HG03354 (cell line): ENCODE measurements around the gene LRBA.

ENCODE experiments used
- ATAC-seq: cut with Tn5 transposase; IDR thresholded peaks from one replicate; pipeline ENCODE4 v1.9.1; 2021; ENCODE audit warnings: mild to moderate bottlenecking; ENCODE audit not compliant: unreplicated experiment, poor library complexity, severe bottlenecking

Gene LRBA

DNA sequence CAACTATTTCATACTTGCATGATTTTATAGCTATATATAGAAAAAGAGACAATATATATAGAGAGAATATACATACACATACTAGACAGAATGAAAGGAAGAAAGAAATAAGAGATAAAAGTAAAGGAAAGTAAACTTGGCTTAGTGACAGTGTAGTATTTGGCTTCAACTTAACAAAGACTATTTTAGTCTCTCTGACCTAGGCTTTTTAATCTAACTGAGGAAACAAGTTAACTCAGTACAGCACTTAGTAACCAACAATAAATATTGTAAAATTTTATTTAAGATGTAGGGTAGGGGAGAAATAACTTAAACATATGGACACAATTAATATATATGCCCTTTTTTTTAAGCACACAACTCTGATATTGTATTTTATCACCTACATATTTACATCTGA lies 682.1 kb downstream of the LRBA start:
- no peak for ATAC-seq

DNA sequence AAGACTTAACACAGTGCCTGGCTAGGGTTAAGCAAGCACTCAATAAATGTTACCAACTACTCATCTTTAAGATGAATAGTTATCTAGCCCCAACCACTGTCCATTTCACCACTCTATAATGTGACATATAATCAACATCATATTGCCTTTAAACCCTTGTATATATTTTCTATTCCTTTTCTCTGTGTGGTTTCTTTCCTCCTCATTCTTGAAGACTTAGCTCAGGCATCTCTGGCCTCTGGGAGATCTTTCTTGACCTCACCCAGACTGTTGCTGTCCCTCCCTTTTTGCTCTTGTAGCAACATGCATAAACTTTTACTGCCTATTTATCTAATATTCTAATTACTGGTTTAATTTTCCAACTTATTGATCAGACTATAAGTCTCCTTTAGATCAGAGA lies 683.0 kb downstream of the LRBA start:
- ATAC-seq: no peak

DNA sequence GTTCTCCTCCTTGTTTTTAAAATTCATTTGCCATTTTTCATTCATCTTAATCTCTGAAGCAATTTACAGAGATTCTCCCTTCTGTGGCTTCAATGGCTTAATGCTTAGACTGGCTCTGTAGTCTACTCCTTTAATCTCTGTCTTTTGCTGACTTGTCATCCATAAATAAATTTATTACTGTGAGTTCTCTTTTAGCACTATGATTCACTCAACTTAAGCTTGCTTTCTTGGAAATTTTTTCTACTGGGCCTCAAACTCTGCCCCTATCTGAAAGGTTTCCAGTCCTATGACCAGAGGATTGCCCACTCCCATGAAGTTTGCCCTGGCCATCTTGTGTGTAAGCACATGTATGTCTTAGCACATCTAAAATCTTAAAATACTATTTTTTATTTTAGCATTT lies 685.7 kb downstream of the LRBA start:
- no peak for ATAC-seq

DNA sequence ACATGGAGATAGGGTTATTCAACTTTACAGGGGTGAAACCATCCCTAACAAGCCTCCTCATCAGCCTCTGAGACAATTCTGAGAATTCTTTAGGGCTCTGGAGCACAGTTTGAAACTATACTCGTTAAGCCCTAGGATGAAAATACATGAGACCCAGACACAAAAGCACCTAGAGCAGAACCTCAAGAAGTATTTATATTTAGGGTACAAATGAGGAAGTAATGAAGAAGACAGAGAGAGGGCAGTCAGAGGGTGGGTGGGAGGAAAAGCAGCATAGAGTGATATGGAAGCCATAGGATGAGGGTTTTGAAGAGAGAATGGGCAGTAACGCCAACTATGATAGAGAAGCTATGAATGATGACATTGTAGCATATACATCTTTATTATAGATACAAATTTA lies 686.6 kb downstream of the LRBA start:
- no peak for ATAC-seq

DNA sequence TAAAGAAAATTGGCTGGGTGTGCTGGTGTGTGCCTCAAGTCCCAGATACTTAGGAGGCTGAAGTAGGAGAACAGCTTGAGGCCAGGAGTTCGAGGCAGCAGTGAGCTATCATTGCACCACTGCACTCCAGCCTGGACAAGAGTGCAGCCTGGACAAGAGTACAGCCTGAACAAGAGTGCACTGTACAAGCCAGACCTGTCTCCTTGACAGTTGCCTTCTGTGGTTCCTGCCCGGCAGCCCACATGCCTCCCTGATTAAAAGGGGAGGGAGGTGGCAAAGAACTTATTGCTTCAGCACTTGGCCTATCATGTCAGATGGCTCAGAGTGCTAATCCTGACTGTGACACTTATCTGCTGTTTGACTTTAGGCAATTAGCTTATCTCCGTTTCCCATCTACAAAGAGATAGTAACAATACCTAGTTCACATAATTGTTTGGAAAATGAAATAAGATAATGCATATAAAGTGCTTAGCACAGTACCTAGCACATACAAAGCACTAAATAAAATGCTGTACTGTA lies 687.8 kb downstream of the LRBA start:
- ATAC-seq: no peak

DNA sequence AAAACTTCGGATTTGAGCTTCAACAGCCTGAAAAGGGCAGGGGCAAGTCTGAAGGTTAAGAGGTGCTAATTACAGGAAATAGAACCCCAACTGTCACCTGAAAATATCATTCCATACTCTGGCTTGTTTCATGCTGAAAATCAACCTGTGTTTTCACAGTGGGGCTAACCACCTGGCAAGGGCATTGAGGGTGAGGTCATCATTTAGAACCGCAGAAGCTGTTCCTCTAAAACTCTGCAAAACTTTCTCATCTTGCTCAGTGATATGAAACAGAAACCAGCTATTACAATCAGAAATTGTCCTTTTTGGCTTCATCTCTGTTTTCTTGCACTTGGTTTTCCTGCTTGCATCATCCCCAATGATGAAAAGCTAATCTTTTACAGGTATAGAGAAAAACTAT lies 689.2 kb downstream of the LRBA start:
- ATAC-seq: no peak

DNA sequence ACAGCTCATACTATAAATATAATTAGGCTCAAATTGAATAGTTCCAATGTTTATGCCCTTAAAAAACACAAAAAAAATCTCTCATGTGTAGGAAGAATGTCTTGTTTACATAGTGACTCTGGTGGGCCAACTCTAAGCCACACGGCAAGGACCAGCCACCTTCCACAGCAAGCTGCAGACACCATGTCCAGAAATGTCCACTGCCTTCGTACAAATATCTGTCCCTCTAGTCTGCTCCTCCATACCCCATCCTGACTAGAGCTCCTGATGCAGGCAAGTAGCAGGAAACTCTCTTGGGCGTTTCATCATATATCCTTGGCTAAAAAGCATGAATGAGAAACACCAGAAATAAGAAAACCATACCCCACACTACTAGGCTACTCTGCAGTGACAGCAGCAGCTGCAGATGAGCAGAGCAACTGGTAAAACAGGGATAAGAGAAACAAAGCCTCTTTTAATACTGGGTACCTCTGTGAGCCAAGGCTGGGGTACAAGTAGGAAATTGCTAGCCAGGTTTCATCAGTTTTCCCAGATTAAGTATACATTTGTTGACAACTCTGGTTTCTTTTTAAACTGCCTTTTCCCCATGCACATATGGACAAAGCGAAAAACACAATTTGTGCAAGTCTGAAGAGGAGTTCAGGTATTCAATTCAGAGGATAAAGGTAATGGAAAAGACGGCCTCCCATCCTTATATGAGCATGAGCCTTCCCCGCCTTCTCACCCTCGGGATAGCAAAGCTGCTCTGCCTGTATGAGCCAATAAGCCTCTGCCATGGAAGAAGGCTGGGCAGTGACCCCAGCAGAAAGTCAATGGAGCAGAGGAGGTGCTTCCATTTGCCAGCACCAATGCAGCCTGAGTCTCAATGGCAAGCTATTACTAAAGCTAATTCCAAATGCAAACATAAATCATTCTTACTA lies 691.4 kb downstream of the LRBA start:
- ATAC-seq: no peak

DNA sequence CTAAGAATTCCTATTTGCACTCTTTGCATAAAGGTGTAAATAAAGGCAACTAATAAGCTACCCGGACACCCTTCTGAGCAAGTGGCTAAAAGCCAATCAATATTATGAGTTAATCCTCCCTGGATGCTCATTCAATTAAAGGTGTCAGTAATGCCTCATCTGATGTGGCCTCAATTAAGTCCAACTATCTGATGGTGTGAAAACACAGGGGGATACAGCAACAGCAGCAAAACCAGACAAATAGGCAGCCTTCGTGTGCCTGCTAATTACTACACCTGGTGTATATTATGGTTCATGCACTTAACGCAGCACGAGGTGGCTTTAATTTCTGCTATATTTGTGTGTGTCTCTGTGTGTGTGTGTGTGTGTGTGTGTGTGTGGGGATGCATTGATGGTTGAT lies 692.4 kb downstream of the LRBA start:
- ATAC-seq: no peak

DNA sequence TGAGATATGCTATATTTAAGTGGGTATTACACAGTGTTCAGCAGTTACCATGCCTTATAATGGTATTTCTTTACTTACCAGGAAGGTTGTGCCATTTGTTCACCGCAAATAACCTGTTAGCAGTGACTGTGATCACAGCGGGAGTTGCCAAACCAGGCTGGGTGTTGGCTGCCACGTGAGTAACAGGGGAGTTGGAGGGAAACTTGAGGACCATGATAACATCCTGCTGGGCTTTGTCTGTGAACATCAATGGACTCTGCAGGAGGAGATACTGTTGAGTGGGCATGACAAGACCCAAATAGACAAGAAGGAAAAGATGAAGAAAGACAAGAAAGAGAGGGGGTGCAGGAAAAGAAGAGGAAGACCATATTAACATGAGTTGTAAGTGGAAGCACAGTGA lies 694.0 kb downstream of the LRBA start:
- no peak for ATAC-seq

DNA sequence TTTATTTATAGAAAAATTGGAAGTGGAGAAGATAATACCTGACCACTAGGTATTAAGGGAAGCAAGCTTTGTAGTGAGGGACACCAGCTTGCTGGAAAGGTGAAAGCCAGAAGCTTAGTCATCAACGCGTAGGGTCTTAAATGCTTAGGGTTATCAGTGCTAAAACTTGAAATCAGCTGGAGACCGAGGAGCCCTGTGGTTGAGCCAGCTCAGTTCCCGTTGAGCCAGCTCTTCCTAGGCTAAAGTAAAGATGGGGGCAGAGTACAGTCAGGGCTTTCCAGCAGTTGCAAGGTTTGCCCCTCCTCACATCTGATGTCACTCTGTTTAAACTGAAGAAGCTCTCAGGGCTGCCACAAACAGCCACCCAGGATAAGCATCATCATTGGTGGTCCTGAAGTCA lies 696.1 kb downstream of the LRBA start:
- no peak for ATAC-seq

DNA sequence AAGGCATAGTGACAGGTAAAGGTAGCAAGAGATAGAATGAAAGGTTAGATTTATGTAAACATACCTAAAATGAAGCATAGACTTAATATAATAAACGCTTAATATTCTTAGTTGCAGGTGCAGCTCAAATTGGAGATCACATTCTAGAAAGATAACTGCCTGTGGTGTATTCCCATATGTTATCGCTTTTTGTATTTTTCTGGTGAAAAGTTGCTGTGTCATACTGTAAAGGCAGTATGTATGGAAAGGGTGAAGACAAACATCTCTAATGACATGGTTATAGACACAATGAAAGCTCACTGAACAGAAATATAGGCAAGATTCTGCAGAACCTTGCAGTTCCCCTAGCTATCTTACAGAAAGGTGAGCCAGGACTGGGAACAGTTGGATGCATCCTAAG lies 696.6 kb downstream of the LRBA start:
- ATAC-seq: no peak

DNA sequence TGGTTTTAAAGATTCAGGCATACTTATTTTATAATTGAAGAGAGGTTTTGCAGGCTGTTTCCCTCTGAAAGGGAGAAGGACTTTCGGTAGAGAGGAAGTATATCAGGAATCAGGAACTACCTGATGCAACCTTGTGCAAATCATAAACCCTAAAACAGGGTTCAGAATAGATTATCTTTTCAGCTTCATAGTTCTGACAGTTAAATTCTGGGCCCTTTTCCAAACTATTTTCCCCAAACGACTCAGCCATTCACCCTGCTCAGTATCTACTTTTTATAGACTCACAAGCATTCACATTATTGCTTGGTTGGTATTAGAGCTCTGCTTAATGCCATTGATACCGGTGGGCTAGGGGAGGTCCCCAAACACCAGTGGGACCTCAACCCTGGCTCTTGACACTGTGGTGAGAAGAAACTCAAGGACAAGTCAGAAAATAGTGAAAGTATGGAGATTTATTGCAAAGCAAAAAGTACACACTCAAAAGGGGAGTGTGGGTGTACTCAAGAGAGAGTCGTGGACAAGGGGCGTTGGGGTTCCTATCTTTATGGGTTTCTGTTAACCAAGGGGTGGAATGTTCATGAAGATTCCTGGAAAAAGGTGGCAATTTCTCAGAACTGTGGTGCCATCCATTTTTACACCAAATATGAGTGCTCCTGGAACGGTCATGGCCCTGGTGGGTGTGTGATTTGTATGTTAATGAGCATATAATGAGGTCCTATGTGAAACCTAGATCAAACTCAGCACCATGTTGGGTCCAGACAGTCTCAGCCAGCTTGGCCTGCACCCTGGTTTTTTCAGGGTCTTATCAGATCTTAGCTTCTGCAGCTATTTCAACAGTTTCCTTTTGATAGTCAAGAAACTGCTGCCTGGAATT lies 698.5 kb downstream of the LRBA start:
- no peak for ATAC-seq

DNA sequence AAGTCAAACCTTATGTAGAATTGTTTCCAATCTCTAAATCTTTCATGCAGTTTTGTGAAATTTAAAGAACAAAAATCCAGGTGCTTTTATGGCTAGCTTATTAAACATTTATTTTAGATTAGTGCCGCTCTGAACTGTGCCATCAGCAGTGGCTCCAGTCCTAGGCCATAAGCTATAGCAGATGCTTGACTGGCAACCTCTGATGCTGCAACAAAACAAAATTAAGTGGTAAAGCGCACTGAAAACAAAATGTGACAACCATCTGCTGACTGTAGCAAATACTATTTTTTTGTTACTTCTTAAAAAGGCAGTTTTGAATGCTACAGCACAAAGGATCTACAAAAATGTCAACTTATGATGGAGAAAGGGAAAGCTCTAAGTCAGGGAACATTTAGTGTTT lies 699.4 kb downstream of the LRBA start:
- ATAC-seq: no peak

DNA sequence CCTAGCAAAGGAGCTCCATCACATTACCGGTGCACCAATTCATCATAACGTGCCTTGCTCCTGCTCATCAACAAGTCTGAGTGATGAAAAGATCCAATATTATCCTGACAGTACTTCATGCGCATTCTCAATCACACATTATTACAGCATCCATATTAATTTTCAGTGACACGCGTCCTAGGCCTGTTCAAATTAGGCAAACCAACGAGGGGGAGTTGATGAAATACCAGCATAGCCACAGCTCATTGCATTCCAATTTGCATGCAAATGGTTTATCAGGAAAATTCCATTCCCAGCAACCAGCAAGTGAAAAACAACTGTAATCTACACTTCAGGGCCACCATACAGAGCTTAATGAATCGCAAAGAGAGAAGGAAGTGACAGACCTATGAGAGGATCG lies 699.9 kb downstream of the LRBA start:
- no peak for ATAC-seq

DNA sequence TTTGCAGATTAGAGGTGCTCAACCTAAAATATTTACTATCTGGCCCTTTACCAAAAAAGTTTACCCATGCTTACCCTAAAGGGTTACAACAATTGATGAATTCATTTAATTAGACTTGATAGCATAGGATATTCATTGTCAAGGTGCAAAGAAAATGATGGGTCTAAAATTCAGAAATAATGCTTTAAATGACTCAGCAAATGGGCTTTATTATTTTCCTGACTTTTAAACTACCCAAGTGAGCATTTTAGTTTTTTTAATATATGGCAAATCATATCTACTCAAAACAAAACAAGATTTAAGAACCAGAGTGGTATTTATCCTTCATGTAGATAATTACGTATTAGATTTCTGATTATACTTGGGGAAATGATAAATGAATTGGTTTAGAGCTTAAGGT lies 701.1 kb downstream of the LRBA start:
- no peak for ATAC-seq

DNA sequence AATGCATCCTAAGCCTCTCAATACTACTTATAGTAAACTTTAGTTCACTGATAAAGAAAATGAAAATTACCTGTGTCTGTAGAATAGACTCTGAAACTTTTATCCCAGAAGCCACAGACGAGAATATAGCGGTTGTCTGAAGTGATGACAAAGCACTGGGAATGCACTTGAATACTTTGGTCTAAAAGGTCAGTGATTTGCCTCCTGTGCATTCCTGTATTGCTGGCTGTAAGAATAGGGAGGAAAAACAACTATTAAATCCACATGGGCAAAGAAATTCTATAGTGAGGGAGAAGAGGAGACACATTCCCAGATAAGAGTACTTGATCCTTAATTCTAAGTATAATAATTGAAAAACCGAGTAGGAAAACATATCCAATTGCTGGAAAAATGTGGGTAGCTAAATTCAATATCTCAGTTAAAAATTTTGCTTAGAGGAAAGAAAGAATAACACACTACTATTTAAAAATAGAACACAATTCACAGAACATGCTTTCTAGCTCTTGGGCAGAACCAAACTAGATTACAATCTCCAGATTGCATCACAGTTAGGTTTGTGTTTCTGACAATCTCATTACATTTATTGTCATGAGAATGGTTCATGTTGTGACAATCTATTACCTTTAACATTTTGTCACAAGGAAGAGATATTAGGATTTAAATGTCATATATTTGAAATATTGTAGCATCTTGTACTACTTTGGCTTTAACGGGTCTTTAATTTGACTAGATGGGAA lies 704.8 kb downstream of the LRBA start:
- ATAC-seq: no peak

DNA sequence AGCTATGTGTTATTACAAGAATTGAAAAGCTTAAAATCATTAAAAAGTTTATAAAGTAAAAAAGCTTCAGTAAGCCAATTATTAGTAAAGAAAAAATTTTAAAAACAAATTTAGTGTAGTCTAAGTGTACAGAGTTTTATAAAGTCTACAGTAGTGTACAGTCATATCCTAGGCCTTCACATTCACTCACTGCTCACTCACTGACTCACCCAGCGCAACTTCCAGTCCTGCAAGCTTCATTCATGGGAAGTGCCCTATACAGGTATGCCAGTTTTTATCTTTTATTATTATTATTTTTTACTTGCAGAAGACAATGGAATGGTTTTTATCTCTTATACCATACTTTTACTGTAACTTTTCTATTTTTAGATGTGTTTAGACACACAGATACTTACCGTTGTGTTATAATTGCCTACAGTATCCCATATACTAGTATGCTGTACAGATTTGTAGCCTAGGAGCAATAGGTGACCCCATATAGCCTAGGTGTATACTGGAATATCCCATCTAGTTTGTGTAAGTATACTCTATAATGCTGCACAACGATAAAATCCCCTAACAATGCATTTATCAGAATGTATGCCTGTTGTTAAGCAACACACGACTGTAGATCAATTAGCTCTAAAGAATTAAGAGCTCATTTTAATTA lies 706.1 kb downstream of the LRBA start:
- no peak for ATAC-seq

DNA sequence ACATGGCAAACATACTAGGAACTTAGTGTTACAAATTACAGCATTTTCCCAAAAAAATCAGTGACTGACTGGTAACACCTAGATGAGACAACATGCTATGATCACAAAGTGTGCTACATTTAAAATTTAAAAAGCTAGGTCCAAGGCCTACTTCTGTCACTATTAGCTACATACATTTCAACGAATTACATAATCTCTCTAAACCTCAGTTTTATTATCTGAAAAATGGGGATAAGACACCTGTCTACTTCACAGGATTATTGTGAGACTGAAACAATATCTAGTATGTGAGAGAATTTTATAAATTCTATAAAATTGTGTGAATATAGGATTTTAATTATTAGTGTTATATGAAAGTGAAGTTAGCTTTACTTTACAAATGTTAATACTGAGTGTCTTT lies 708.4 kb downstream of the LRBA start:
- no peak for ATAC-seq

DNA sequence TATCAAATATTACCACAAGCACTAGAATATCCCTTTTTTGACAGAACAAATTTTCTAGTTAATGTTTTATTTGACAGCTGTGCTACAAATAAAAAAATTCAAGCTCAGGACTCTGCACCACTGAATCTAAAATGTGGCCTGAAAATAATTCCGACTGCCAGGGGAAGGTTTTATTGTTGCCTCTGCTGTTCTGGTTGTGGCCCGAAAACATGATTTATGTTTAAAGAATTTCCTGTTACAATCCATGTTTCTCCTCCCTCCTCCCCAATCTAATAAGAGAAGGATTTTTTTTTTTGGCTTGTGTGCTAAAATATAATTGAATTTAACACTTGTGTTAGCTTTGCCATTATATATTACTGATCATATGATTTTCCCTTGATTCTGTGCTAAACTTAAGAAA lies 709.1 kb downstream of the LRBA start:
- ATAC-seq: no peak

DNA sequence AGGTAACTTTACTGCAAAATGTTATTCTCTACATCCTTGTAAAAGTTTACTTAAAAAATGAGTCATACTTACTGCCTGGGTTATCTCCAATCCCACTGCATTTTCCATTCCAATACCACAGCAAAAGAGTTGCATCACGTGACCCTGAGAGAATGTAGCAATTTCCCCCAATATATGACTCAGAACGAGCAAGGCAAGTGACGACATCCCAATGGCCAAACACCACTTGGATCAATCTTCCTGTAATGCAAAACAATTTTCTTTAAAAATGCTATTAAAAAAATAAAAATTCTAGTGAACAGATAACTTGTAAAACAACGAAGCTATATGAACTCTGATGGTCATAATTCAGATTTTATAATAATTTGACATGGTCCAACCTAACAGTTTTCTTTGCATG lies 712.5 kb downstream of the LRBA start:
- no peak for ATAC-seq
